ENCODE data around the gene VIPAS39.

VIPAS39 gene

GRCh38 chr14:77473921-77474320, 16.5 kb upstream of the VIPAS39 start:
- no peak for TF ChIP-seq EZH2phosphoT487 (IDR thresholded peaks at IDR 0.05; ENCODE audit: borderline replicate concordance)
- TF ChIP-seq CTCF (conservative IDR thresholded peaks at IDR 0.05; ENCODE audit: low read length) = no peak
- no peaks in the 10 kb centered on the region for H3F3A ChIP-seq (ENCODE audit: low read depth)
- no peak overlapping the region for H3K4me2 ChIP-seq (ENCODE audit: low read depth, low read length, poor library complexity, severe bottlenecking)
- H3K4me1 ChIP-seq (ENCODE audit: insufficient read depth, low read length, poor library complexity, severe bottlenecking) = no peaks in the 10 kb centered on the region
- H3K9ac ChIP-seq (ENCODE audit: low read depth, low read length, poor library complexity, severe bottlenecking) = no peak overlapping the region
- no peaks in the 10 kb centered on the region for H4K20me1 ChIP-seq (ENCODE audit: insufficient read depth, low read length, poor library complexity, severe bottlenecking)
- H2AFZ ChIP-seq (ENCODE audit: low read length) = no peak overlapping the region
- no peaks in the 10 kb centered on the region for H3K9me2 ChIP-seq (replicated peaks; ENCODE audit: low read depth, low read length)
- H3K79me2 ChIP-seq (ENCODE audit: insufficient read depth, low read length) = no peaks in the 10 kb centered on the region
- no peak overlapping the region for H3K4me3 ChIP-seq (ENCODE audit: low read length, poor library complexity, severe bottlenecking)
- peaks cover 8% of the 10 kb centered on the region; the same call in 1 of the 2 replicates for H3K36me3 ChIP-seq (ENCODE audit: insufficient read depth, low read length)
- H3K9me3 ChIP-seq (ENCODE audit: insufficient read depth, low read depth, low read length) = no peaks in the 10 kb centered on the region
- H3K27me3 ChIP-seq (ENCODE audit: insufficient read depth, low read length, poor library complexity, severe bottlenecking) = no peaks in the 10 kb centered on the region

DNA sequence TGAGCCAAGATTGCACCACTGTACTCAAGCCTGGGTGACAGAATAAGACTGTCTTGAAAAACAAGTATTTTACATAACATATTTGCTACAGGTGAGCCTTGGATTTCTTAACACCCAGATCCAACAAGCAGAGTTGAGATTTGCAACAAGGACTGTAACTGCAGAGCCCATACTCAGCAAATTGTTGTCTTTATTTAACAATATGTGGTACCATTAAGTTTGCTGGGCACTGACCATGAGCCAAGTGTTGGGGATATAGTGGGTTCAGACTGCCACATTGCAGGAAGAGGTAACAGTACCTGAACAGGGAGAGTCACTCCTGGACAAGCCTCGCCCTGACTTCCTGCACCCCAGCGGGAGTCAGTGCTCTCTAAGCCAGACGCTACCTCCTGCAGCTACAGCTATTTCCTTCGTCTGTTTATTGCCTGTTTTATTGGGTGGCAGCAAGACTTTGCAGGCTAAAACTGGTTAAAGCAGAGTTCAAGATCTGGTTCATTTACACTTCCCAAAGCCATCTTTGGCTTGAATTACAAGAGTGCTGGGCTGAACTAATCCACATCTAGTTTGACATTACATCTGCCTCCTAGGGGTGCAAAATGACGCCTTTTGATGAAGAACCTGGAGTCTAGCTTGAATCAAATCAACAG, 12.9 kb upstream of the VIPAS39 start:
- Histone ChIP-seq H3F3A (ENCODE audit: low read depth) (no peaks in the 10 kb centered on the region), H3K9me2 (replicated peaks; ENCODE audit: low read depth, low read length) (no peaks in the 10 kb centered on the region), H3K9ac (ENCODE audit: low read depth, low read length, poor library complexity, severe bottlenecking) (no peak overlapping the region), H3K4me1 (ENCODE audit: insufficient read depth, low read length, poor library complexity, severe bottlenecking) (no peaks in the 10 kb centered on the region), H3K27me3 (ENCODE audit: insufficient read depth, low read length, poor library complexity, severe bottlenecking) (no peaks in the 10 kb centered on the region), H4K20me1 (ENCODE audit: insufficient read depth, low read length, poor library complexity, severe bottlenecking) (no peaks in the 10 kb centered on the region), H3K36me3 (ENCODE audit: insufficient read depth, low read length) (peaks cover 37% of the 10 kb centered on the region), H3K4me2 (ENCODE audit: low read depth, low read length, poor library complexity, severe bottlenecking) (no peak overlapping the region), H3K4me3 (ENCODE audit: low read length, poor library complexity, severe bottlenecking) (no peak overlapping the region), H3K79me2 (ENCODE audit: insufficient read depth, low read length) (no peaks in the 10 kb centered on the region), H2AFZ (ENCODE audit: low read length) (no peak overlapping the region), H3K9me3 (ENCODE audit: insufficient read depth, low read depth, low read length) (no peaks in the 10 kb centered on the region)
- TF ChIP-seq EZH2phosphoT487 (IDR thresholded peaks at IDR 0.05; ENCODE audit: borderline replicate concordance) (no peak), CTCF (conservative IDR thresholded peaks at IDR 0.05; ENCODE audit: low read length) (no peak)

- Histone ChIP-seq H3K4me3 (ENCODE audit: low read length, poor library complexity, severe bottlenecking) (no peak overlapping the region), H3K9me2 (replicated peaks; ENCODE audit: low read depth, low read length) (no peaks in the 10 kb centered on the region), H3K4me2 (ENCODE audit: low read depth, low read length, poor library complexity, severe bottlenecking) (no peak overlapping the region), H2AFZ (ENCODE audit: low read length) (no peak overlapping the region), H3K79me2 (ENCODE audit: insufficient read depth, low read length) (no peaks in the 10 kb centered on the region), H3K4me1 (ENCODE audit: insufficient read depth, low read length, poor library complexity, severe bottlenecking) (no peaks in the 10 kb centered on the region), H4K20me1 (ENCODE audit: insufficient read depth, low read length, poor library complexity, severe bottlenecking) (no peaks in the 10 kb centered on the region), H3K9ac (ENCODE audit: low read depth, low read length, poor library complexity, severe bottlenecking) (no peak overlapping the region), H3K27me3 (ENCODE audit: insufficient read depth, low read length, poor library complexity, severe bottlenecking) (no peaks in the 10 kb centered on the region), H3K36me3 (ENCODE audit: insufficient read depth, low read length) (peaks cover 45% of the 10 kb centered on the region), H3K9me3 (ENCODE audit: insufficient read depth, low read depth, low read length) (no peaks in the 10 kb centered on the region), H3F3A (ENCODE audit: low read depth) (no peaks in the 10 kb centered on the region)
- no peak for TF ChIP-seq CTCF (conservative IDR thresholded peaks at IDR 0.05; ENCODE audit: low read length)
- TF ChIP-seq EZH2phosphoT487 (IDR thresholded peaks at IDR 0.05; ENCODE audit: borderline replicate concordance) = no peak
Measured at GRCh38 chr14:77469539-77469938, 12.1 kb upstream of the VIPAS39 start.

Data from Loucy (cell line).